Femur (tissue), 1 donor: Measurements from ENCODE around the gene GSTM4.
"Not testable (repeated sequence)": the region's sequence is repeated elsewhere in the genome, so short reads cannot be mapped to it uniquely, and the experiment has no call there.

ENCODE experiments used
- DNase-seq: peaks from one replicate; pipeline ENCODE4 v3.0.0-alpha.2; 2017

GSTM4 gene

DNA sequence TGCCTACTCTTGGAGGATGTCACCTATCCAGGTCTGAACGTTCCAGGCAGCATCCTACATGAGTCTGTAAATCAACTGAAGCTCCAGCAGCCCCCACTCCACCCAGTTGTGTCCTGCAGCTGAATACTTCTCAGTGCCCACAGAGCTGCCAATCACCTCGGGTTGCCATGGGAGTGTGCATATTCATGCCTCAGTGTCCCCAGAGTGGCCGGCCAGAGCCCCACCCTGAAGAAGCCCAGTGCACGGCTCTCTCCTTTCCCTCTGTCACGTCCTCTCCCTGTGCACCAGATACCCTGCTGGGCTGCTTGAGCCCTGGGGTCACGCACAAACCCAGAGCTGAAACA is 16.1 kb upstream of the GSTM4 start:
- no peak for DNase-seq

- DNase-seq, result peak; percentile 86
Observed at GRCh38 chr1:109640285-109640865, 15.5 kb upstream of the GSTM4 start.

- no peak for DNase-seq
Observed at GRCh38 chr1:109641078-109641740, 14.7 kb upstream of the GSTM4 start.

DNA sequence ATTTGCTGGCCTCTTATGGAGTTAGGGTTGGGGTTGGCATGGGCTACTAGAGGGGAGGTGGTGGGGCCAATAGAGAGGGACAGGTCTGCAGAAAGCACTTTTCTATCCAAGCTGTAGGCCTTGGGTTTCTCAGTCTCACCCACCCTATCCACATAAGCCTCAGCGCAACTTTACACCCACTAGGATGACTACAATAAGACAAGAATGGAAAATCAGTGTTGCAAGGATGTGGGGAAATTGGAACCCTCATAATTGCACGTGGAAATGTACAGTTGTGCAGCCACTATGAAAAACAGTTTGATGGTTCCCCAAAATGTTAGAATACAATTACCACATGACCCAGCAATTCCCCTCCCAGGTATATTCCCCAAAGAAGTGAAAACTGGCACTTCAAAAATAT is 14.0 kb upstream of the GSTM4 start:
- no peak for DNase-seq

DNA sequence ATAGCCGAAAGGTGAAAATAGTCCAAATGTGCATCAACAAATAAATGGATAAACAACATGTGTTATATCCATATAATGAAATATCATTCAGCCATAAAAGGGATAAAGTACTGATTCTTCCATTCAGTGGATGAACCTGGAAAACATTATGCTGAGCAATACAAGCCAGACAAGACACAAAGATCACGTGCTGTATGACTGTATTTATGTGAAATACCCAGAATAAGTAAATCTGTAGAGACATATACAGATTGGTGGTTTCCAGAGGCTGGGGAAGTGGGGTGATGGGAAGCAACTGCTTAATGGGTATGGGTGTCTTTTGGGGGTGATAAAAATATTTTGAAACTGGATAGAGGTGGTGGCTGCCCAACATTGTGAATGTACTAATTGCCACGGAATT is 13.3 kb upstream of the GSTM4 start:
- DNase-seq, result no peak

DNA sequence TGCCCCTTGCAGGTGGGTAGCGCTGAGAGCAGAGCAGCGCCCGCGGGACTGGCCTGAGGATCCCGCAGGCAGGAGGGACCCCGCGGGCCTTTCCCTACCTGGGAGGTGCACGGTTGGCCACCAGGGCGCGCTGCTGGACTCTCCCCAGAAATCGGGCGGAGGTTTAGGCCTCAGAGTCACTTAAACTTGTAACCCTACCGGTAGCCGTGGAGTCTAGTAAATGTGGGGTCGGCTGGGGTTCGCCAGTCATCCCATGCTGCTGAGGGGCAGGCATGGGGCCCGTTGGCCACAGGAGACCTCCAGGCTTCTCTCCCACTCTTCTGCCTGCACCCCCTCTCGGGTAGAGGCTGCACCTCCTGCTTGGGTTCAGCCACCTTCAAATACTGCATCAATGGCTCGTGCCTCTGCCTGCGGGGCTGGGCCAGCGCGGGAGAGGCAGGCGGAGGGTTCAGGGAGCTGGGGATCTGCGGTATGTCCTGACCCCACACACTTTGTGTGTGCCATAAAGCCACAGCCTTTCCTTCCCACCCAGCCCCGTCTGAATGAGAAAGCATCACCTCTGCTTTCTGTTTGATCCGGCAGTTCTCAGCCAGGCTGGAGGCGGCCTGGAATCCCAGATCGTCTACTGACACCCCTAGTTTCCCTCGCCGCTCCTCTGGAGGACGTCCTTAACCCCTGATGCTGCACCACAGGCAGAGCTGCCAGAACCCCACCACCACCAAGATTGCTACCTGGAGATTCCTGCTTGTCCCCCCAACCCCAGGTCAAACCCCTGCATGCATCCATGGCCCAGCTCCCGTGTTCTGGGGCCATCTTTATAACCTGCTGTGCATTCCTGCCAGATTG is 12.3 kb upstream of the GSTM4 start:
- DNase-seq, result peak; percentile 84

- DNase-seq, result no peak
Observed at GRCh38 chr1:109644670-109645069, 11.2 kb upstream of the GSTM4 start.

DNA sequence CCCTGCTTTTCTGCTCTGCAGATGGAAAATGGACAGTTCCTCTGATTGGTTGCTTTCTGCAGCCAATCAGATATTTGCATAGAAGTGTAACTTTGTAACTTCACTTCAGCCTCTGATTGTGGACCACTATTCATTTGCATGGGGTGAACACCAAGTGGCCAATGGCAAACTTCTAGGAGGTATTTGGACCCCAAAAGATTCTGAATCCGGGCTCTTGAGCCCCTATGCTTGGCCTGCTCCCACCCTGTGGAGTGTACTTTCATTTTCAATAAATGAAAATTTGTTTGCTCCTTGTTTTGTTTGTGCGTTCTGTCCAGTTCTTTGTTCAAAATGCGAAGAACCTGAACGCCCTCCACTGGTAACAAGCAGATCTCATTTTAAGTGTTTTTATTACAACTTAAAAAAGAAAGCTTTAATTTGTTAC is 6.4 kb upstream of the GSTM4 start:
- no peak for DNase-seq

DNA sequence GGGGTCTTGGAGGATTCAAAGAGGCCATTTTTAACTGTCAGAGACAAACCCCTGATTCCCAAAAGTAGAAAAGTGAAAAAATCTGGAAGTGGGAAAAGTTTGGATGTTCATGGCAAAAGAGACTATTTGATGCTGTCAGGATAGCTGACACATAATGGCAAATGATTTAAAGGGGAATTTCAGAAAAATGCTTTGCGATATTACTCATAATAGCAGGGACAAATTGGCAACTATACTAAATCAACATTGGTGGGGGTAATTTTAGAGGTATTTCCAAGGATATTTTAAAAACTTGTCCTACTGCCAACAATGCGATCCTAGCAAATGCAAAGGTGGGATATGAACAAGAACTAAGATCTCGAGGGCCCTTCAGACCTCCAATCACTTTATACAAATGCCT is 5.3 kb upstream of the GSTM4 start:
- DNase-seq, result no peak

GRCh38 chr1:109652402-109652801 is 3.5 kb upstream of the GSTM4 start:
- no peak for DNase-seq

GRCh38 chr1:109653306-109653705 is 2.6 kb upstream of the GSTM4 start:
- no peak for DNase-seq

GRCh38 chr1:109654519-109654918 is 1.4 kb upstream of the GSTM4 start:
- no peak for DNase-seq

- no peak for DNase-seq
Observed at GRCh38 chr1:109657395-109657794, 1.5 kb downstream of the GSTM4 start.

DNA sequence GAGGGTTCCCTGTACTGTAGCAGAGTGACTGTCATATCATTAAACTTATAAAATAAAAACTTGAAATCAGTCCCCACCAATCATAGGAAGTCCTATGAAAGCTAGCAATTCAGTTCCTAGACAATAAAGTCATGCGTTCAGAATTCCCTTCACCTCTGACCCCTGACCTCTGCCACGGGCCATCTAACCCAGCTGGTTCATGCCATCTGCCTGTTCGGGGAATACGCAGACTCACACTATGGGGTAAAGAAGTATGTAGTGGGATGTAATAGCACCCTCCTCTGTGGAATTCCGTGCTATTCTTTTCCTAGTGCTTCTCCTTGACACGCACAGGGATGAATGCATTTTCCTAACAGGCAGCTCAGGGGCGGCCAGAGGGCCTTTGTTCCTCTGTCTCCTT is 2.1 kb downstream of the GSTM4 start:
- no peak for DNase-seq

DNA sequence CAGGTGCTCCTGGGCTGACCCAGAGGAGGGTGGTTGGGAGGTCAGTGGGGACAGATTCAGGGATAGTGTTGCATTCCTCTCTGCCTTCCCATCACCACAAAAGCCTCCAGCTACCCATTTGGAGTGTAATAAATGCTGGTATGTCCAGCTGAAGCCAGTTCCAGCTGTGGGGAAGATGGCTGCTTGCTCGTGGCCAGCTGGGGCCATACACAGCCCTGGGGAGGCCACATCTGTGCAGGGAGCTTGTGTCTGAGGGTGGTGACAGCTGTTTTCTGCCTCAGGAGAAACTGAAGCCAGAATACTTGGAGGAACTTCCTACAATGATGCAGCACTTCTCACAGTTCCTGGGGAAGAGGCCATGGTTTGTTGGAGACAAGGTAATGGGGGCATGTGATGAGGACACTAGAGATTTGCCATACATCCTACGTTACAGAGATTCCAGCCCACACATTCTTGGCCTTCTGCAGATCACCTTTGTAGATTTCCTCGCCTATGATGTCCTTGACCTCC is 2.7 kb downstream of the GSTM4 start:
- DNase-seq, result no peak

GRCh38 chr1:109659145-109659544 is 3.2 kb downstream of the GSTM4 start:
- DNase-seq, result no peak

DNA sequence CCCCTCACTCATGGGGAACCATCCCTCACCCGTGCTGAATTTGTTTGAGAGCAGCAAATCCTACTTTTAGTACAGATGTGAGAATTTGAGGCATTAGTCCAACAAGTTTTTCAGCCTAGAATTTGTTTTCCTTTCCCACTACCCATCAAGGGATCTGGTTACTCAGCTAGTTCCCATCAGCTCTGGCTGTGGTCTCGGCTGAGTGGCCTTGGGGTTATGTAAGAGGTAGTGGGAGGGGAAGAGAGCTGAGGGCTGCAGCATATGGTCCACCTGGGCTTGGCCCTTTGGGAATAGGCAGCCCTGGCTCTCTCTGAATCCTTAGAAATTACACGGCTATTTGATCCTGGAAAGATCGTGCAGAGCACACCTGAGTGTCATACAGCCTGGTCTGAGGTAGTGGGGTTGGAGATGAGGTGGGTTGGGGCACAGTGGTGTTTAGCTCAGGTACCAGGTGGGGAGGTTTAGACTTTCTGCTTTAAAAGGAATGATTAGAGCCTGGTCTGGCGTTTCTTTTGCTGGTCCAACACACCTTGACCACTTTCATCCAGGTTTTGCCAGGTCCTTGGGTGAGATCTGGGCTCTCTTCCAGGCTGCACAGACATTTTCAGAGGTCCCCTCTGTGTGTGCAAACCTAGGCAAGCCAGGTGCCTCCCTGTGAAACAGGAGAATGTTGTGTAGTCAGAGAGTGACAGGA is 4.2 kb downstream of the GSTM4 start:
- no peak for DNase-seq

DNA sequence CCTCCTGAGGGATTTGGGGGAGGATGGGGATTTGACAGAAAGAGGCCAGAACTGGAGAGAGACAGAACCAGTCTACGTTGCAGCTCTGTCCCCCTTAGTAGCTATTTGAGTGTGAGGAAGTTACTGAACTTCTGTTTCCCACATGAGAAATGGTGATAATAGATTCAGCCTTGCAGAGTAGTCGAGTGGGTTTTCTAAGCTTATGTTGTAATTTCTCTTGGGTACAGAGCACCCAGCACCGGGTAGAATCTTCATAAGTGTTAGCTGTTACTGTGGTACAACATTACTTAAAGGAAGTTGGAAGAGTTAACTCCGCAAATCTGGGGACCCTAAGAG is 4.8 kb downstream of the GSTM4 start:
- not testable (repeated sequence) for DNase-seq

DNA sequence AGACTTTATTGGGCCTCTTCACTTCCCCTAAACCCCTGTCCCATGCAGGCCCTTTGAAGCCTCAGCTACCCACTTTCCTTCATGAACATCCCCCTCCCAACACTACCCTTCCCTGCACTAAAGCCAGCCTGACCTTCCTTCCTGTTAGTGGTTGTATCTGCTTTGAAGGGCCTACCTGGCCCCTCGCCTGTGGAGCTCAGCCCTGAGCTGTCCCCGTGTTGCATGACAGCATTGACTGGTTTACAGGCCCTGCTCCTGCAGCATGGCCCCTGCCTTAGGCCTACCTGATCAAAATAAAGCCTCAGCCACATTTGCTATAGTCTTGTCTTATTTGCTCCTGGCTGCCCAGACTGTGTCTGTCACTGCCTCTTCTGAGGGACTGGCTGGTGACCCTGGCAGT is 5.5 kb downstream of the GSTM4 start:
- no peak for DNase-seq

DNA sequence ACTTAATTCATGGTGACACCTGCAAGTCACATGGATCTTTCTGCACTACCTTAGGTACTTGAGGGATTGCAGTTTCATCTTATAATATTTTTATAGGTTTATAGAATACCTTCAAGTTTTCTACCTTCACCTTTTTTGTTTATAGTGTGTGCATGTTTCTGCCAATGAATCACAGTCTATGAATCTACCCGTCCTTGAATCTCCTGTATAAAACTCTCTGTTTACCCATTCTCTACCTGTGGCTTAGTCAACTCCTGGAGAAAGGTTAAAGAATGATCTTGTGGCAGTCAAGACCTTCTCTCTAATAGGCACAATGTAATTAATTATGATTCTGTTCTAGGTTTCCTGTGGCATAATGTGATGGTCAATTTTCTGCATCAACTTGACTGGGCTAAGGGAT is 8.8 kb downstream of the GSTM4 start:
- DNase-seq, result no peak

- DNase-seq, result peak; percentile 97
Observed at GRCh38 chr1:109667452-109668122, 11.7 kb downstream of the GSTM4 start, which contains the start of gene GSTM2. GSTM2 (plus strand) TSS chr1:109668057; CDS start chr1:109668116, 59 bp downstream.

DNA sequence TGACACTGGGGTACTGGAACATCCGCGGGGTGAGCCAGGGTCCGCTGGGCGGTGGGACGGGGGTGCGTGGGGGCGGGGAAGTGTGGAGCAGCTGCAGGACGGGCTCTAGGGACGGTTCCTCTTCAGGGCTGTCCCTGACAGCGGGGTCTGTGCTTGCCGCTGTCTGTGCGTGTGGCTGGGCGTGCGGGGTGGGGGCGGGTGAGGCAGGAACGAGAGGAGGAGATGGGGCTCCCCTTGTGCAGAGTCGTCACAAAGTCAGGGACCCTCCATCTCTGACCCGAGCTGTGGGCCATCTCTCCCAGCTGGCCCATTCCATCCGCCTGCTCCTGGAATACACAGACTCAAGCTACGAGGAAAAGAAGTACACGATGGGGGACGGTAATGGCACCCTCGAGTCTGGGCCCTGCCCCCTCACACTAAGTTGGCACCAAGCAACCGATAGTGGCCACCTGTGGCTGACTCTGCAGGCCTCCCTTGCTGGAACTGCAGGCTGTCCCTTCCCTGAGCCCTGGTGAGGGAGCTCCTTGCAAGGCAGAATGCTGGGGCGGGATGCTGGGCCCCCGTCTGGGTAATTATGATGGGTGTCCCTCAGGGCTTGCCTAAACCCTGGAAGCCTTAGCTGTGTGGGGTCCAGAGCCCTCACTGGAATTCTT is 12.3 kb downstream of the GSTM4 start:
- no peak for DNase-seq
